HG02759 (cell line): ENCODE data around the gene OR56A4.

Experiments
- ATAC-seq: cut with Tn5 transposase; IDR thresholded peaks from one replicate; pipeline ENCODE4 v1.9.1; 2021; ENCODE audit warnings: mild to moderate bottlenecking, moderate library complexity; ENCODE audit not compliant: unreplicated experiment

The OR56A4 gene, protein sequence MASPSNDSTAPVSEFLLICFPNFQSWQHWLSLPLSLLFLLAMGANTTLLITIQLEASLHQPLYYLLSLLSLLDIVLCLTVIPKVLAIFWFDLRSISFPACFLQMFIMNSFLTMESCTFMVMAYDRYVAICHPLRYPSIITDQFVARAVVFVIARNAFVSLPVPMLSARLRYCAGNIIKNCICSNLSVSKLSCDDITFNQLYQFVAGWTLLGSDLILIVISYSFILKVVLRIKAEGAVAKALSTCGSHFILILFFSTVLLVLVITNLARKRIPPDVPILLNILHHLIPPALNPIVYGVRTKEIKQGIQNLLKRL

DNA sequence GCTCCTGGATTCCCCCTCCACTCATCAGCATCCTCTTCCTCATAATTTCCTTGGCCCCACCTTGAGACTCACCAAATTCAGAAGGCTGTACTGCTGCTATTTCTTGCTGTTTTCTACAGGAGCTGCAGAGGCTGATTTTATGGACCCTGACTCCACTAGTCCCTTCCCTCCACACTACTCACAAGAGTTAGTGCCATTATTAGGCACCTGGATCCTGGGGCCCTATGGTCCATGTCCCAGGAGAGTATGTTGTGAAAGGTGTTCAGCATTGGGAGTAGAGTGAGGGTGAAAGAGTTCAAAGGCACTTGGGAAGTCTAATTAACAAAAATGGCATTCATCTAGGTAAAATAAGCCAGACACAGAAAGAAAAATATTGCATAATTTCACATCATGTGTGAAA, at the start of gene OR56A4:
TSS of gene OR56A4 (minus strand) at position 101 of the 400 bp plus-strand sequence. CDS start 3,954 bp downstream, outside the sequence.
- no peak for ATAC-seq

DNA sequence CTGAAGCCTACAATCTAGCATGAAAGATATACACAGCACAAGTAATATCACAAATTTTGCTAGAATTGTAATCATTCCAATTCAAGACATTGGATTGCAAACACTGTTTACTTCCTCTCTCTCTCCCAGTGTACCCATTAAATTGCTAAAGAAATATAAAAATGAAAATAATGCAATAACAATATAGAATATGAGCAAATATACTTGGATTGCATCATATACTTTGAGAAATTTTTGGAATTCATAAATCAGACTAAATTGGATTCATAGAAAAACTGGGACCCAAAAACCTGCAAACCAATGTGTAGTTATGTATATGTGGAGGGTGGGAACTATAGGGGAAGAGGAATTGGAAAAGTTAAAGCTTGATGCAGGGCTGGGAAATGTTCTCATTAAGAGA, 48.8 kb upstream of the OR56A4 start:
- no peak for ATAC-seq

DNA sequence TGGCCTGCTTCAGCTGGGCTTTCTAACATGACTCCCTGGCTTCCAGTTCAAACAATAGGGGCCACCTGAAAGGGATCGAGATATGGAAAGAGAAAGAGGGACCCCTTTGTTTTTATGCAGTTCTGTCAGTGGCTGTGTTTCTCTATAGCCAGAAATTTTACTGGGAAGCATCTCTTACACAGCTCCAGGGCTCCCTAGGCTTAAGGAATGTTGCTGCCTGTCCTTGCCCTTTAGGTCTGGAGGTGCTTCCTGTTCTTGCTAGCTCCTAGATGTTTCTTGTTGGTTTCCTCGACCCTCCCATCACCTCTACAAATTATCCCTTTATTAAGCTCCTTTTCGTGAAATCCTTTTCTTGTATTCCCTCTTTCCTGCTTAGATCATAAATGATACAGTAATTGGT, 45.6 kb upstream of the OR56A4 start:
- no peak for ATAC-seq

DNA sequence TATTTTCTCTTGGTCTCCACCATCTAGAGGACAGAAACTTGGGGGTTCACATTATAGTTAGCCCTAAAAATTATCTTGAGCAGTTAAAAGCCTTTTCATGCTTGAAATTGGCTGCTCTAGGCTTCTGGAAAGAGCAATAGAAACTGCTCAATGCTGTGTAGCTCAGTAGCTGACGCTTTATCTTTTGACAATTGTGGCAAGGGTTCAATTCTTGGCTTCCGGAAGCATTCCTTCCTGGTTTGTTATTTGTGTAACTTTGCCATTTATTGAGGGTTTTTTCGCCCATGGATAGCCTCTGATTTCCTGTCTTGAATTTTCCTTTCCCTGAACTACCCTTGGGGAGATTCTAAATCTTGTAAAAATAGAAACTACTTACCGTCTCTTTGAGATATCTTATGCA, 34.1 kb upstream of the OR56A4 start:
- ATAC-seq = no peak

DNA sequence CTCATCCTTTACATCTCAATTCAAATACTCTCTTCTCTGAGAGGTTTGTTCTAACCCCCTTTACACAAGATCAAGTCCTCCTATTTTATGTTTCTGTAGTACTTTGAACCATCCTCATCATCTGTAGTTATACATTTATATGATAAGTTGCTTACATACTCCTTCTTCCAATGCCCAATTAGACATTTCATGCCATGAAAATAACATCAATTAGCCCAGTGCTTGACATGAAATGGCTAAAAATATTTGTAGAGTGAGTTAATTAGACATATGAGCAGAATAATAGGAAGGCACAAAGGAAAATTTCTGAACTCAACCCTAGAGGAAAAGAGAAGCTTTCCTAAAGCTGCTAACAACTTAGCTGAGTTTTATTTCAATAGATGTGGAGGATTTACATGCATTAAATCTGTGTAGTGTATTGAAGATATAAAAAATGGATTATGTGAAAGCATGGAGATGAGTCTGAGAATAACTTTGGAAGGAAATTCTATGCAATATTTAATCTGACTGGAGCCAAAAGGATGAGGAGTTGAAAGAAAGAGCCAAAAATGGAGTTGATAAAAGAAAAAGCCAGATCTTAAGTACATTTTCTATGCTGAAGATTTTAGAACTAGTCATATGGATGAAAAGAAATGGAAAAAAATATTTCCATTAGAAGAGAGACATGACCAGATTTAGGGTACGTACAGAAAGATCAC, 24.1 kb upstream of the OR56A4 start, which contains the start of gene OR56A1:
TSS of gene OR56A1 (minus strand) at position 51 of the 698 bp plus-strand sequence. CDS start 3,066 bp downstream, outside the sequence.
- no peak for ATAC-seq

DNA sequence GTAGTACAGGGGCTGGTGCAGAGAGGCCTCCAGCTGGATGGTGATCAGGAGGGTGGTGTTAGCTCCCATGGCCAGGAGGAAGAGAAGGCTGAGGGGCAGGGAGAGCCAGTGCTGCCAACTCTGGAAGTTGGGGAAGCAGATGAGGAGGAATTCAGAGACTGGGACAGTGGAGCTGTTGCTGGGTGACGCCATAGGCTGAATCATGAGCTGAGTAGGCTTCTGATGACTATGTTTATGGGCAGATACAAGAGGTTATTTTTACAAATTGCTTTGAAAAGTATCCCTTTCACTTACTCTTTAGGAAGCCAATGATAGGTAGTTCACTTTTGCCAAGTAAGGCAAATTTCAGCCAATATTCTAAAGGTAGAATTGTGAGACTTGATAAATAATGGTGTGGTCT, 20.8 kb upstream of the OR56A4 start:
- ATAC-seq = no peak

DNA sequence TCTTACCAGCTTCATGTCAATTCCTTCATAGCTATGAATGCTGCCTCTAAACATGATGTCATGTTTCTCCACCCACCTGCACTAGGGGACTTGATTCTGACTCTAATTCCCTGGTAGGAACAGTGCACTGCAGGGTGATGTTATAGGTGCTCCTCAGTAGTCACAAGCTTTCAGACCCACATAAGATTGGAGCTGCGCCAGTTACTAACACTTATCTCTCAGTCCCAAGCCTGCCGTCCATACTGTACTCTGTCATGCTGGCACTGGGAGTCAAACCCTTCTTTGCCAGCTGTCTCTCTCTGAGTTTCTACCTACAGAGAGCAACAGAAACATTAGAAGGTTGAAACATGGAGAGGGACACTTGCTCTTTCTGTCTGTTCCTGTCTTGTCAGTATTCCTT, 18.3 kb upstream of the OR56A4 start:
- no peak for ATAC-seq

DNA sequence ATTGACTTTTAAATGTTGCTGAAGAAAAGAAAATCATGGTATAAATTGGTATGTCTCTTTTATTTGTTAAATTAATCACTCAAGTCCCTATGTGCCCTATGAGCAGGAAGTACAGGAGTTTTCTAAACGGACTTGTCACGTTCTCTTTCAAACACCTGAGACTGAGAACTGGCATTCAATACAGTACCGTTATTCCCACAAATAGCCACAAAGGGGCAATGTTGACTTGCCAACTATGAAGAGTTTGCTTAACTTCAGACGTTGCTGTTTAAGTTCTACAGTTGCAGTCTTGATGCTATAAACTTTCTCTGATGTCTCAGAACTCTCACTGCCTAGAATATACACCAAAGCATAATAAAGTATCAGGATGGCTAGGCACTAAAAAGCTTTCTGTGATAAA, 16.2 kb upstream of the OR56A4 start:
- peak; percentile 43 for ATAC-seq

DNA sequence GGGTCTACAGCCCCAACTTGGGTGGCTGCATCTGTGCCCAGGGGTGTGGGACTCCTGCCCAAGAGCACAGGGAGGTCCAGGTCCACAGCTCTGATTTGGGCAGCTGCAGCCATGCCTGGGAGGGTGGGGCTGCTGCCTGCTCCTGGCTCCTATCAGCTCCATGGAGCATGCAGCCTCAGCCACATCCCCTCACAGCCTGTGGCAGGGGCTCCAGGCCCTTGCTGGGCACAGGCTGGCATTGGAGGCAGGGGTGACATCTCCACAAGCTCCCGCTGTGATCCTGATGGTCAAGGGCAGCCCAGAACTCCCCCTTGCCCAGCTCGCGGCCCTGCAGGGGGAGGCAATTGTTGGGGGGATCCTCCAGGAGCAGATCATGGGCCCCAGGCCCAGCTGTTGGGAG, 6.3 kb upstream of the OR56A4 start:
- no peak for ATAC-seq

DNA sequence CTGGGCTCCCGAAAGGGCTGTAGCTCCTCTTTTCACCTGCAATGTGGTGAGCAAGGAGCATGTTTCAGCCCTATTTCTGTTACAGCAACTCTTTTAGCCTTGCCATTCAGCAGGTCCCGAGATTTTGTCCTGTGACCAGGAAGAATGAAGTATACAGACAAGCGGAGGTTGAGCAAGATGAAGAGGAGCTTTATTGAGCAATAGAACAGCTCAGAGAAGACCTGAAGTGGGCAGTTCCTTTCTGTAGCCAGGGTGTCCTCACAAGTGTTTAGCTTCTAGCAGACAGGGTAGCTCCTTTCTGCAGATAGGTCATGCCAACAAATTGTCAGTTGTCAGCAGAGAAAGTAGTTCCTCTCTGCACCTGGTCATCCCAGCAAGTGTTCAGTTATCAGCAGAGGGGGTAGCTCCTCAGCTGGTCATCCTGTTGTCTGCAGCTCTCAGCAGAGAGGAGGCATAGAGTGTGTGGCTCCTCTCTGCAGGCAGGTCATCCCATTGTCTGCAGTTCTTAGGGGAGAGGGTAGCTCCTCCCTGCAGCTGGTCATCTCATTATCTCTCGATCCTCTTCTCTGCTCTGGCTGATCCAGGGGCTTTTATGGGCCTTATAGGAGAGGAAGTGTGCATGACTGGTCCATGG, 5.4 kb upstream of the OR56A4 start:
- no peak for ATAC-seq

DNA sequence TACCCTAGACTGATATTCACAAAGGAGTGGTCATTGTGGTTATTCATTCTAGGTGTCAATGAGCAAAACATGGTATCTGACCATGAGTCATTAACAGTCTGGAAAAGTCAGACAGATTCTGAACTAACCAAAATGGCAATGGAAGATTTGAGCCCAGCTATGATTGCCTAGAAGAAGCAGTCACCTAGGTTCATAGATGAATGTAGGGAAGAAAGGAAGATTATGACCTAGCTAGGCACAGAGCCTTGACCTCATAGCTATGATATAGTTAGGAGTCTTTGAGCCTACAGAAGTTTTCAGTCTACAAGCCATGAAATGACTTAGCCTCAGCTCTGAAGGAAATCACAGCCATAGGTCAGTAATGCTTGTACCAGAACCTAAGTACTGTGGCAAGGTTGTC, 351 bp downstream of the OR56A4 start:
- ATAC-seq = no peak

DNA sequence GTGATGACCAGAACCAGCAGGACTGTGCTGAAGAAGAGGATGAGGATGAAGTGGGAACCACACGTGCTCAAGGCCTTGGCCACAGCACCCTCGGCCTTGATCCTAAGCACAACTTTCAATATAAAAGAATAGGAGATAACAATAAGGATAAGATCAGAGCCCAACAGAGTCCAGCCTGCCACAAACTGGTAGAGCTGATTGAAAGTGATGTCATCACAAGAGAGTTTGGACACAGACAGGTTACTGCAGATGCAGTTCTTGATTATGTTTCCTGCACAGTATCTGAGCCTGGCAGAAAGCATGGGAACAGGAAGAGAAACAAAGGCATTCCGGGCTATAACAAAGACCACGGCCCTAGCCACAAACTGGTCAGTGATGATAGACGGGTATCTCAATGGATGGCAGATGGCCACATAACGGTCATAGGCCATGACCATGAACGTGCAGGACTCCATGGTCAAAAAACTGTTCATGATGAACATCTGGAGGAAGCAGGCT, 4.5 kb downstream of the OR56A4 start:
- no peak for ATAC-seq

DNA sequence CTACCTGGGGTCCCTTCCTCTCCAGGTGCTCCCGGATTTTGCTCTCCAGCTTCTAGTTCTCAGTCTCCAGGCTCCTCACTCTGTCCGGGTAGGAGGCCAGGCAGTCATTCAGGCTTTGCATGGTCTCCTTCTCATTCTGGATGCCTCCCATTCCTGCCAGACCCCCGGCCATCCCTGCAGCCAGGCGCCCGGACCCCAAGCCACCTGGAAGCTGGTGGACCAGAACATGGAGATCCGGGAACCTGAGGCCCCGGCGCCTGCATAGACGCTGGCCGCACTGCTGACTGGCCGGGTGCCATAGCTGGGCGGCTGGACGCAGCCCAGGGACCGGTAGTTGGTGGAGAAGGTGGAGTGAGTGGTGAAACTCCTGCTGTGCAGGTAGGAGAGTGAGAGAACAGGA, 12.0 kb downstream of the OR56A4 start:
- no peak for ATAC-seq

DNA sequence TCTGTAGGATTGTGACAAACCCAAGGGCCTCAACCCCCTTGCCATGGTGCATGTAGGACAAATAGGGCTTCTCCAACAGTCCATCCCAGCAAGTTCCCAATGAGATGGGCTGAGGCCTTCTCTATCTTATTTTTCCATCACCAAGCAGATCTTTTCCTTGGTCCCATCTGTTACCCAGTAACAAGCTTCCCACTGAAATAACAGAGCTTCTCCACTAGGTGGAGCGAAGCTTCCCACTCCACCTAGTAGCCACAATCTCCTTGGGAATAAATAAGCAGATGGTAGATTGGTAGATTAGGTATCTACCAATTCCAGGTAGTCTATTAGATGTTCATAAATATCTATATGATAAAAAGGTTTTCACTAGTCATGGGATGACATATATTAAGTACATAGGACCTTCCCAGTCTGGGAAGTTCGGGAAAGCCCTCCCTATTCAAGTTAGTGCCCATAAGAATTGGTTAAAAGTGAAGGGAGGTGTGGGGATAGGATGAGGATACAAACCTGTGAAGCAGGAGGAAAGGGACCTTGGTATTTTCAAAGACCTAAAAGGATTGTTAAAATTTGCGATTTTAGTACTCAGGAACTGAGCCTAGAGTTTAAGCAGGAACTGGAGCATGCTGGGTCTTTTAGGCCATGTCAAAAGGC, 14.0 kb downstream of the OR56A4 start:
- no peak for ATAC-seq

DNA sequence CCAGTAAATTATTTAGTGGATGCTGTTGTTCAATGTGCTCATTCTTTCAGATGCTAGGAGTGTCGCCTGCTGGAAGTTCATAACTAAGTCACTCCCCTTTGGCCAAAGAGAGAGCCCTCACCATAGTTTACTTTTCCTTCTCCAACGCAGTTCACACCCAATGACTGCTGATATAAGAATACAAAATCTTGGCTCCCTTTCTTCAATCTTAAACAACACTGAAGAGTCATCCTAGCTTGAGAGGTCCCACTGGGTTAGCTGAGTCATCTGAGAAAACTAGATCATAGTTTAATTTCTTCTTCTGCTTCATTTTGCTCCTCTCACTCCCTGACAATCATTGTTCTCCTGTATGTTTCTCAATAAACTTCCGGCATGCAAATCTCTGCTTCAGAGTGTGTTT, 14.6 kb downstream of the OR56A4 start:
- ATAC-seq = no peak

DNA sequence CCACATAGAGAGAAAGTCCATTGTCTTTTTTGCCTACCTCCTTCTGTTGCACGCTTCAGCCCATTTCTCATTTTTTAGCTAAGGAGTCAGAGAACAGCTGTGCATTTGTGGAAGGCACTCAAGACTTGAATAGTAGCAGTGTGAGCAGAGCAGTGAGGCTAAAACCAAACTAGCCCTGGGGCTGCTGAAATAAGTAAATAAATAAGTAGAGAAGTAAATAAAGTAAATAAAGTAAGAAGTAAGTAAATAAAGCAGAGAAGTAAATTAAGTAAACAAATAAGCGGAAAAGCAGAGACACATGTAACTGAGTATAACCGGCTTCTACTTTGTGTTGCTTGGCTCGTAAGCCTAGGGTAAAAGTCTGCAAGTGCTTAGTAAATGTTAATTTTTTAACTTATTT, 17.5 kb downstream of the OR56A4 start:
- no peak for ATAC-seq

DNA sequence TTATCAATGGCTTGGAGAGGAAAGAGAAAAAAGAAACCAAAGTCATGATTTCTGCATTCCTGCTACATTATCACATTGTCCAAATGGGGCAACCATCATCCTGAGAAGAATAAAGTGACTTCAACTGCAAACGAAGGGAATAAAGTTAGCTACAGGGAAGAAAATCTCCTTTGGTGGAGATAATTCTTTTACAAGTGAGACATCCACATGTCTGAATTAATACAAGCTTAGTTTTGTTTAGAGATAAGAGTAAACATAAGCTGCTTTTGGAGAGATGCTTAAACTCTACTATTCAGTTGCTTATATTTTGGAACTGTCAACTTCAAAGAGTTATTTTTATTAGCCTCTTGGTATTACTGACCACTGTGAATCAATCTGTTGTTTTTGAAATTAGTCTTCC, 19.9 kb downstream of the OR56A4 start, which contains the start of gene OR52L1:
TSS of gene OR52L1 (minus strand) at position 101 of the 400 bp plus-strand sequence. CDS start at position 46, 55 bp downstream.
- no peak for ATAC-seq

DNA sequence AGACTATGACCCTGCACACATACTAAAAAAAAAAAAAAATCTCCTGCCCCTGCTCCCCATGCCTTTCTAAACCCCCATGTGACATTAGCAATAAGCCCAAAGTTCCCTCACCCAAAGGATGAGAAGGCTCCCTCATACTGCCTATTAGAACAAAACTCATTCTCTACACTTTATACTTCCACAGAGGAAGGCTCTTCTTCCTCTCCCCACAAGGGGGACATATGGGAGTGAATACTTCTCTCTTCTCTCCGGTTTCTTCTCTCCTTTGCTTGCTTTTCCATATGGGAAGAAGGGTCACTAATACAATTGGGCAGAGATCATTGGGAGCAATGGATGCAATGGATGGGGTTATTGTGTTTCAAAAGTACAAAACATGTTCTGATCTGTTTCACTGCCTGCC, 23.3 kb downstream of the OR56A4 start:
- no peak for ATAC-seq

DNA sequence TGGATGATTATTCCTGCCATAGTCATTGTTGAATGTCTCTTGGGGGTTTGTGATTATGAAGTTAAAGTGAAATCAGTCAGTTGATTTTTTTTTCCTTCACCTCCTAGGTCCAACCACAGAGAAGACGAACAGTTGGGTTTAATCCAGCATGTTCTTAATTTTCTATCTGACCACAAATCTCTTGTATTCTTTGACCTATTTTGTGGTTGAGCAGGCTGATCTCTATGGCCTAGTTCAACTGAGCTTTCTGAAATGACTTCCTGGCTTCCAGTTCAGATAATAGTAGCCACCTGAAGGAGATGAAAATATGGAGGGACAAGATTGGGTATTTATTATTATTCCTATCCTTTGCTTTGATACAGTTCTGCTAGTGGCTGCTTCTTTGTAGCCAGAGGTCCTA, 33.2 kb downstream of the OR56A4 start:
- no peak for ATAC-seq

DNA sequence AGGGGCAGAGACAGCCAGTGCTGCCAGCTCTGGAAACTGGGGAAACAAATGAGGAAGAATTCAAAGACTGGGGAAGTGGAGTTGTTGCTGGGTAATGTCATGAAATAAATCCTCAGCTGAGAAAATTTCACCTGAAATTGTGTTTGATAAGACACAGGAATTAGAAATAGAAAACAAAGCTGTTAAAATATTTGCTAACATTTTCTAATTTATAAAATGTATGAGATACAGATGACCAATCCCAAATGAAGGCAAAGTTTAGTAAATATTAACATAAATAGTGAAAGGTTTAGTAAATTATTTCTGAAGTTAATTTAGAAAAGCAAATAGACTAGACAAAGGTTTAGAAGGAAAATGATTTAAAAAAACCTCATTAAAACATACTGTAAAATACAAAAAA, 38.4 kb downstream of the OR56A4 start, which contains the start of gene OR56A5:
TSS of gene OR56A5 (minus strand) at position 101 of the 400 bp plus-strand sequence. CDS start at position 101, 0 bp downstream.
- ATAC-seq = no peak

DNA sequence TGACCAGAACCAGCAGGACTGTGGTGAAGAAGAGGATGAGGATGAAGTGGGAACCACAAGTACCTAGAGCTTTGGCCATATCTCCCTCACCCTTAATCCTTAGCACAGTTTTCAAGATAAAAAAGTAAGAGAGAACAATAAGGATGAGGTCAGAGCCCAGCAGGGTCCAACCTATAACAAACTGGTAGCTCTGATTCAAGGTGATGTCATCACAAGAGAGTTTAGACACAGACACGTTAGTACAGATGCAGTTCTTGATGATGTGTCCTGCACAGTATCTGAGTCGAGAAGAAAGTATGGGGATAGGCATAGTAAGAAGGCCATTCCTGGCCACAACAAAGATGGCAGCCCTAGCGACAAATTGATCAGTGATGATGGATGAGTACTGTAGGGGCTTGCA, 39.0 kb downstream of the OR56A4 start:
- no peak for ATAC-seq
